PC-9 (cell line): ENCODE data around the gene CPA5. TPM values are rescaled to one million over a fixed set of nuclear protein-coding genes. Genes with fewer than 3 reads are reported as not detected.

Source experiments
- BruUV-seq: library from RNA; stranded (reverse); fragments of 400-500 nt; replicated peaks from 2 replicates; lab custom pipeline; 2021; lab: Mats Ljungman, UMichigan
- CTCF ChIA-PET: fragments of 300-600 bp; sonication (Branson Sonifier 250); formaldehyde crosslinking; loops from one replicate; lab custom pipeline; 2022; ENCODE audit warnings: antibody characterized with exemption; lab: Charles Lee
- POLR2A ChIA-PET: fragments of 300-600 bp; sonication (Branson Sonifier 250); formaldehyde crosslinking; loops from one replicate; lab custom pipeline; 2022; ENCODE audit warnings: antibody characterized with exemption; ENCODE audit not compliant: unreplicated experiment; lab: Charles Lee
- DNase-seq, 2 experiments: peaks; one replicate each; pipeline versions ENCODE4 v3.0.0 to v3.0.0-alpha.2; 2015 to 2022; ENCODE audit warnings: mixed read lengths in 1 of 2
- H2AFZ ChIP-seq: fragments of 200-600 bp; sonication (generic); 2 replicates; pipeline ENCODE4 v1.8.1; 2017; ENCODE audit warnings: antibody characterized with exemption
- H3F3A ChIP-seq: fragments of 200-600 bp; sonication (generic); 2 replicates; pipeline ENCODE4 v1.8.1; 2017; ENCODE audit warnings: antibody characterized with exemption, mild to moderate bottlenecking, low read depth; ENCODE audit not compliant: insufficient read depth
- H3K27ac ChIP-seq: fragments of 200-600 bp; sonication (generic); 2 replicates; pipeline ENCODE4 v1.6.1; 2016; ENCODE audit warnings: mixed run types
- H3K27me3 ChIP-seq: fragments of 200-600 bp; sonication (generic); 2 replicates; pipeline ENCODE4 v1.6.1; 2016; ENCODE audit warnings: low read depth, mixed run types; ENCODE audit not compliant: insufficient read depth
- H3K36me3 ChIP-seq: fragments of 200-600 bp; sonication (generic); 2 replicates; pipeline ENCODE4 v1.6.1; 2016; ENCODE audit warnings: low read depth, mixed run types
- H3K4me1 ChIP-seq: fragments of 200-600 bp; sonication (generic); replicated peaks from 2 replicates; pipeline ENCODE4 v1.6.1; 2016; ENCODE audit warnings: mixed run types; ENCODE audit not compliant: insufficient read depth
- H3K4me2 ChIP-seq: fragments of 200-600 bp; sonication (generic); 2 replicates; pipeline ENCODE4 v1.6.1; 2017; ENCODE audit warnings: mixed run types
- H3K4me3 ChIP-seq: fragments of 200-600 bp; sonication (generic); 2 replicates; pipeline ENCODE4 v1.6.1; 2016; ENCODE audit warnings: mixed run types
- H3K79me2 ChIP-seq: fragments of 200-600 bp; sonication (generic); 2 replicates; pipeline ENCODE4 v1.6.1; 2017; ENCODE audit warnings: low read depth, mixed run types
- H3K9me2 ChIP-seq: fragments of 200-600 bp; sonication (generic); 2 replicates; pipeline ENCODE4 v1.8.1; 2017; ENCODE audit warnings: mild to moderate bottlenecking; ENCODE audit not compliant: insufficient read depth
- H3K9me3 ChIP-seq: fragments of 200-600 bp; sonication (generic); 2 replicates; pipeline ENCODE4 v1.8.1; 2016; ENCODE audit warnings: low read depth; ENCODE audit not compliant: insufficient read depth
- H4K20me1 ChIP-seq: fragments of 200-600 bp; sonication (generic); 2 replicates; pipeline ENCODE4 v1.8.1; 2017; ENCODE audit not compliant: insufficient read depth
- CTCF ChIP-seq: fragments of 200-600 bp; sonication (generic); conservative IDR thresholded peaks from 2 replicates; pipeline ENCODE4 v1.6.1; 2017; ENCODE audit warnings: mixed run types, antibody characterized with exemption, mild to moderate bottlenecking, moderate library complexity
- EZH2 ChIP-seq: fragments of 200-600 bp; sonication (generic); IDR thresholded peaks from 2 replicates; pipeline ENCODE4 v1.8.0; 2017; ENCODE audit warnings: antibody characterized with exemption, low read depth
- intact Hi-C: fragments of 100-400 bp; cut with micrococcal nuclease; formaldehyde crosslinking; loops from one replicate; pipeline ENCODE4 v1.10.0; 2022; ENCODE audit not compliant: unreplicated experiment
- total RNA-seq: library from RNA; stranded (reverse); gene quantifications from 2 replicates; pipeline ENCODE4 v1.2.3, GENCODE V29; 2021

CPA5 gene
- total RNA-seq, 1 experiment from 2014 or later, result not detected

DNA sequence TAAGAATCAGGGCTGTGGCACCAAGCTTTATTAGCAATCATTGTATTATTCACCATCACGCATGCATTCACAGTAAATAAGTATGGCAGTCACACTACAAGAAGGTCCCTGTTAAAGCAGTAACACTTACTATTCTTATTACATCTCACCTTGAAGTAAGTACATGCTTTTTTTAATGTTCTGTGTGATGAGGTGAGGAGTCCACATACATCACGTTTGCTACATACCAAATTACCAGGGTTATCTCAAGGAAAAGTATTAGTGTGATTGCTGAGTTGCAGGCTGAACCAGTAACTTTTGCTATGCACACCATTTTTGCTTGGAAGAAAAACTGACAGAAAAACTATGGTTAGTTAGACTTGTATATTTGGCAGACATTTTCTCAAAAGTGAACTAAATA, 60.4 kb downstream of the CPA5 start:
- POLR2A ChIA-PET, result interaction anchor here (0.6 kb wide), 1 partner anchor 199 kb away, joined by 3 read pairs; no protein-coding TSS in a partner anchor
- intact Hi-C loops, result no loop called here
- Histone ChIP-seq H4K20me1 (no peaks in the 10 kb centered on the region), H3K9me3 (no peaks in the 10 kb centered on the region), H3K27ac (no peak overlapping the region), H3K9me2 (no peaks in the 10 kb centered on the region), H3K4me2 (no peak overlapping the region), H3K27me3 (no peaks in the 10 kb centered on the region), H3K79me2 (no peaks in the 10 kb centered on the region), H2AFZ (no peak overlapping the region), H3K4me1 (no peaks in the 10 kb centered on the region), H3F3A (0 out of 2 replicates have a peak, but pooled peaks cover 3% of the 10 kb centered on the region), H3K36me3 (peaks cover 5% of the 10 kb centered on the region; the same call in 1 of the 2 replicates), H3K4me3 (no peak overlapping the region)
- TF ChIP-seq EZH2 (no peak), CTCF (no peak)
- CTCF ChIA-PET, result interaction anchor here (1.1 kb wide), 1 partner anchor 14 kb away, joined by 4 read pairs; no protein-coding TSS in a partner anchor
- BruUV-seq, result no TSS peak
- no peak for DNase-seq

GRCh38 chr7:130409067-130409711, 64.6 kb downstream of the CPA5 start:
- H2AFZ ChIP-seq, result no peak overlapping the region
- no peak overlapping the region for H3K4me2 ChIP-seq
- no TSS peak for BruUV-seq
- ChIA-PET CTCF (no interaction called here), POLR2A (no interaction called here)
- intact Hi-C loops, result no loop called here
- H3K27me3 ChIP-seq, result no peaks in the 10 kb centered on the region
- H3K27ac ChIP-seq, result no peak overlapping the region
- peak in 1 of 2 experiments; percentile 11 for DNase-seq
- peaks cover 7% of the 10 kb centered on the region; the same call in 1 of the 2 replicates for H3K4me1 ChIP-seq
- H4K20me1 ChIP-seq, result no peaks in the 10 kb centered on the region
- no peaks in the 10 kb centered on the region for H3K9me3 ChIP-seq
- TF ChIP-seq EZH2 (no peak), CTCF (no peak)
- 0 out of 2 replicates have a peak, but pooled peaks cover 5% of the 10 kb centered on the region for H3K9me2 ChIP-seq
- no peaks in the 10 kb centered on the region for H3K79me2 ChIP-seq
- H3K36me3 ChIP-seq, result no peaks in the 10 kb centered on the region
- H3F3A ChIP-seq, result 0 out of 2 replicates have a peak, but pooled peaks cover 3% of the 10 kb centered on the region
- no peak overlapping the region for H3K4me3 ChIP-seq

- intact Hi-C loops, result loop anchor here (10.0 kb wide), 1 partner anchor 165 kb away; no protein-coding TSS in a partner anchor
- H3K4me2 ChIP-seq, result no peak overlapping the region
- no peaks in the 10 kb centered on the region for H3K27me3 ChIP-seq
- no peak for DNase-seq
- no peak overlapping the region for H2AFZ ChIP-seq
- no peak overlapping the region for H3K27ac ChIP-seq
- no peaks in the 10 kb centered on the region for H4K20me1 ChIP-seq
- H3K9me3 ChIP-seq, result no peaks in the 10 kb centered on the region
- no peaks in the 10 kb centered on the region for H3K79me2 ChIP-seq
- BruUV-seq, result no TSS peak
- TF ChIP-seq CTCF (no peak), EZH2 (no peak)
- ChIA-PET POLR2A (no interaction called here), CTCF (no interaction called here)
- no peaks in the 10 kb centered on the region for H3K36me3 ChIP-seq
- H3K9me2 ChIP-seq, result 0 out of 2 replicates have a peak, but pooled peaks cover 5% of the 10 kb centered on the region
- peaks cover 7% of the 10 kb centered on the region; the same call in 1 of the 2 replicates for H3K4me1 ChIP-seq
- H3K4me3 ChIP-seq, result no peak overlapping the region
- H3F3A ChIP-seq, result 0 out of 2 replicates have a peak, but pooled peaks cover 3% of the 10 kb centered on the region
Observed at GRCh38 chr7:130409712-130410072, 65.1 kb downstream of the CPA5 start.
